HG03064 (cell line): ENCODE results near the gene SERINC4.

Source experiments
- ATAC-seq: cut with Tn5 transposase; IDR thresholded peaks from one replicate; pipeline ENCODE4 v1.9.1; 2021; ENCODE audit warnings: low read depth; ENCODE audit not compliant: unreplicated experiment

SERINC4 gene

DNA sequence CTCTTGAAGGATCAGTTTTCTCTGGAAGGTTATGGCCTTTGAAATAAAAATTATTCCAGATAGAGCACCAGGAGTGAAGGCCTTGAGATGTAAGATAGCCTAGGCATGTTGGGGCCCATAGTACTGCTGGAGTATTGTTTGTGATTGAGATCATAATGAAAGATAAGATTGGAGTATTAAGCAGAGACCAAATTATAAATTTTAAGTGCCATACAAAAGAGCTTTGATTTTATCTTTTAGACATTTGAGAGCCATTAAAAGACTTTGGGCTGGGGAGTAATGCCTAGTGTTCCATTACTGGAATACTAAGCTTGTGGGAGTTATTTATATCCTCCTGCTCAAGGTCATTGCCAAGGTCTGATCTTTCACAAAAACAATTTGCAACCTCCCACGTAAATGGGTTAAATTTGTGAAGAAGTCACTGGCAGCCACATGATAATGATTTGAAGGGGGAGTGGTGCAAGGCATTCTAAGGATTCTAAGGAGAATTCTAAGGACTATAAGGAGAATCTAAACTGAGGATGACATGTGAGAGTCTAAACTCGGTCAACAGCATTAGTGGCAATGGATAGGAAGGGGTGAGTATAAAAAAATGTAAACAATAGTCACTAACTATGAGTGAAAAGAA lies 36.1 kb downstream of the SERINC4 start:
- ATAC-seq, result no peak

DNA sequence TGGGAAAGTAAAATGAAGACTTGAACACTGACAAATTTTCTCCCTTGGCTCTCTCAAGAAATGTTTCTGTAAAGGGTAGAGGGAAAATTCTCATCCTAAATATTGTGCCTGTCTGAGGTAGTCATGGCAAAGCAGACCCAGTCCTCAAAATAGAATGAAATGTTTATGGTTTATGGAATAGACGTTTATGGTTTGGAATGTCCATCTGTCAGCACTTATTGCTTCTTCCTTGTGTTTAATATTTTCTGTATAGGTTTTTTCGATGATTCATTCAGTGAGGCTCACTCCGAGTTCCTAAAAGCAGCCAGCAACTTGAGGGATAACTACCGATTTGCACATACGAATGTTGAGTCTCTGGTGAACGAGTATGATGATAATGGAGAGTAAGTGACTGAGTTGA lies 37.2 kb downstream of the SERINC4 start:
- ATAC-seq, result no peak

DNA sequence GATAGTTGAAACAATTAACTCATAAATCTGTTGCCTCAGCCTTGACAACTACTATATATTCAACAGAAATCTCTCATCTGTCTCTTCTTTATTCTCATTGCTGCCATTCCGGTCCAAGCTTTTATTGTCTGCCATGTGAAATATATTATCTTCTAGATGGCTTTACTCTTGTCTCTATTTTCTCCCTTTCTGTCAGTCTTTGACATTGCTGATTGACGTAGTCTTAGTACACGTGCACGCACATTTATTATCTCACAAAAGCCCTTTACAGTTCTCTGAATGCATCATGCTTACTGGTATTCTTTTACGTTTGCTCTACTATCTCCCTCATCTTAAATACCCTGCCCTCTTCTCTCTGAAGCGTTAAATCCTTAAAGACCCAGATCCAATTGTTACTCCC lies 48.1 kb downstream of the SERINC4 start:
- ATAC-seq, result no peak

GRCh38 chr15:43749690-43750345 lies 50.2 kb downstream of the SERINC4 start:
- ATAC-seq, result no peak

- ATAC-seq, result no peak
These were observed 51.6 kb downstream of the SERINC4 start for GRCh38 chr15:43748376-43748775.

DNA sequence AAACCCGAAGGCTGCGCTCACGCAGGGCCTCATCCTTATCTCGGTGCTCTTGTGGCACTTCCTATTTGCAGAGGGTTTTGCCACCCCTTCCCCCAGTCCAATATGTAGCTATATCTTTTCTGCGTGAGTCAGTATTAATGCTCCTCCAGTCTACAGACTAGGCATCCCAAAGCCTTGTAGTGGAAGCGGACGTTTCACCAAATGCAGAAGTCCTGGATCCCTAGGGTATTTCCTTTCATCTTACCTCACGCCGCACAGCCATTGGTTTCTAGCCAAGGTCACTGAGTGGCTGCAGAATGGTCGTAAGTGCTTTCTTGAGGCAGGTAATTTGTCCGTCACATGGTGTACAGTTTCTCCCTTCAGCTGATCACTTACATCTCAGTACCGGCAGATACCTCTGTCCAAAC lies 53.1 kb downstream of the SERINC4 start:
- peak; percentile 18 for ATAC-seq

GRCh38 chr15:43746245-43746902 lies 53.6 kb downstream of the SERINC4 start, which contains the start of gene PDIA3:
Gene PDIA3, plus strand, starts transcription at chr15:43746438. Its CDS starts 102 bp downstream, at chr15:43746540.
- peak; percentile 54 for ATAC-seq
